Large intestine (tissue), 3 donors: Measurements from ENCODE around the gene STX19. TPM values are rescaled to one million over a fixed set of nuclear protein-coding genes. Genes with fewer than 3 reads are reported as not detected.
A peak's percentile ranks its signal among the peaks of the same experiment; 100 is the strongest.
"Not testable (repeated sequence)": the region's sequence is repeated elsewhere in the genome, so short reads cannot be mapped to it uniquely, and the experiment has no call there.

Source experiments
- DNase-seq, 2 donors: peaks; one replicate each; pipeline versions ENCODE4 v3.0.0 to v3.0.0-alpha.2; 2013
- H3K27ac ChIP-seq: one replicate; pipeline ENCODE4 v1.5.1; 2013; ENCODE audit warnings: low read length
- H3K27me3 ChIP-seq: 2 replicates; pipeline ENCODE4 v1.6.1; 2013; ENCODE audit warnings: low read length; ENCODE audit not compliant: control insufficient read depth, insufficient read depth
- H3K36me3 ChIP-seq: 2 replicates; pipeline ENCODE4 v1.6.1; 2013; ENCODE audit warnings: low read length; ENCODE audit not compliant: control insufficient read depth, insufficient read depth
- H3K4me1 ChIP-seq: one replicate; pipeline ENCODE4 v1.6.1; 2013; ENCODE audit warnings: low read length; ENCODE audit not compliant: control insufficient read depth, insufficient read depth
- H3K4me3 ChIP-seq: one replicate; pipeline ENCODE4 v1.5.1; 2013; ENCODE audit warnings: low read length
- H3K9me3 ChIP-seq: one replicate; pipeline ENCODE4 v1.6.1; 2013; ENCODE audit warnings: mild to moderate bottlenecking, low read depth, low read length, moderate library complexity; ENCODE audit not compliant: control insufficient read depth
- WGBS: methylation state at CpG from one replicate; pipeline ENCODE4 v1.1.5; 2013; ENCODE audit warnings: low lambda C conversion rate; ENCODE audit not compliant: insufficient coverage; 5-methylcytosine and 5-hydroxymethylcytosine counted together
- polyA plus RNA-seq: library from polyadenylated mRNA; unstranded; fragments of 120-200 nt; gene quantifications from one replicate; pipeline ENCODE4 v1.2.1, GENCODE V29; 2013

STX19 gene
- polyA plus RNA-seq, 1 donor, result 0.34 TPM

GRCh38 chr3:94063496-94064119, 35.2 kb upstream of the STX19 start:
- H3K27ac ChIP-seq, result peak overlapping the region; percentile 96
- peaks cover 13% of the 10 kb centered on the region for H3K36me3 ChIP-seq
- DNase-seq, result no peak
- WGBS, result 0% methylated on average over 2 of the region's 17 CpGs
- no peaks in the 10 kb centered on the region for H3K9me3 ChIP-seq
- H3K4me3 ChIP-seq, result peak overlapping the region; percentile 66
- no peaks in the 10 kb centered on the region for H3K27me3 ChIP-seq
- H3K4me1 ChIP-seq, result peaks cover 6% of the 10 kb centered on the region

- Histone ChIP-seq H3K9me3 (no peaks in the 10 kb centered on the region), H3K36me3 (peaks cover 13% of the 10 kb centered on the region), H3K4me3 (peak within 1 kb of the TSS; percentile 66), H3K4me1 (peaks cover 6% of the 10 kb centered on the region), H3K27ac (peak within 1 kb of the TSS; percentile 96), H3K27me3 (no peaks in the 10 kb centered on the region)
- DNase-seq, result peak; percentile 93 to 97
- WGBS, result 29% methylated on average over 1 of the region's 52 CpGs
These were observed 34.4 kb upstream of the STX19 start, which contains the start of the genes DHFR2 and NSUN3 for GRCh38 chr3:94062513-94063404. Gene DHFR2 (minus strand): TSS chr3:94062916. CDS start chr3:94061511, 1,405 bp downstream. Gene NSUN3 (plus strand): TSS chr3:94063061. CDS start chr3:94063127, 66 bp downstream.

- Histone ChIP-seq H3K4me3 (no peak overlapping the region), H3K36me3 (peaks cover 3% of the 10 kb centered on the region), H3K27me3 (no peaks in the 10 kb centered on the region), H3K27ac (no peak overlapping the region), H3K9me3 (no peaks in the 10 kb centered on the region), H3K4me1 (peaks cover 6% of the 10 kb centered on the region)
- no peak for DNase-seq
- WGBS, result no CpG with 5 or more reads among the region's 13 CpGs
These were observed 32.9 kb upstream of the STX19 start for GRCh38 chr3:94061297-94061696.

- no peaks in the 10 kb centered on the region for H3K27me3 ChIP-seq
- DNase-seq, result no peak
- no peak overlapping the region for H3K27ac ChIP-seq
- no peak overlapping the region for H3K4me3 ChIP-seq
- no peaks in the 10 kb centered on the region for H3K36me3 ChIP-seq
- H3K9me3 ChIP-seq, result no peaks in the 10 kb centered on the region
- no peaks in the 10 kb centered on the region for H3K4me1 ChIP-seq
These were observed 22.1 kb upstream of the STX19 start for GRCh38 chr3:94050546-94050945.

- Histone ChIP-seq H3K27ac (no peak overlapping the region), H3K4me3 (no peak overlapping the region), H3K9me3 (peaks cover 6% of the 10 kb centered on the region), H3K4me1 (no peaks in the 10 kb centered on the region), H3K36me3 (peaks cover 2% of the 10 kb centered on the region), H3K27me3 (no peaks in the 10 kb centered on the region)
- WGBS, result no CpG with 5 or more reads among the region's 2 CpGs
- no peak for DNase-seq
These were observed 20.9 kb upstream of the STX19 start for GRCh38 chr3:94049267-94049666.

- 100% methylated on average over 2 of the region's 2 CpGs for WGBS
These were observed 18.1 kb upstream of the STX19 start for GRCh38 chr3:94046533-94046932.

DNA sequence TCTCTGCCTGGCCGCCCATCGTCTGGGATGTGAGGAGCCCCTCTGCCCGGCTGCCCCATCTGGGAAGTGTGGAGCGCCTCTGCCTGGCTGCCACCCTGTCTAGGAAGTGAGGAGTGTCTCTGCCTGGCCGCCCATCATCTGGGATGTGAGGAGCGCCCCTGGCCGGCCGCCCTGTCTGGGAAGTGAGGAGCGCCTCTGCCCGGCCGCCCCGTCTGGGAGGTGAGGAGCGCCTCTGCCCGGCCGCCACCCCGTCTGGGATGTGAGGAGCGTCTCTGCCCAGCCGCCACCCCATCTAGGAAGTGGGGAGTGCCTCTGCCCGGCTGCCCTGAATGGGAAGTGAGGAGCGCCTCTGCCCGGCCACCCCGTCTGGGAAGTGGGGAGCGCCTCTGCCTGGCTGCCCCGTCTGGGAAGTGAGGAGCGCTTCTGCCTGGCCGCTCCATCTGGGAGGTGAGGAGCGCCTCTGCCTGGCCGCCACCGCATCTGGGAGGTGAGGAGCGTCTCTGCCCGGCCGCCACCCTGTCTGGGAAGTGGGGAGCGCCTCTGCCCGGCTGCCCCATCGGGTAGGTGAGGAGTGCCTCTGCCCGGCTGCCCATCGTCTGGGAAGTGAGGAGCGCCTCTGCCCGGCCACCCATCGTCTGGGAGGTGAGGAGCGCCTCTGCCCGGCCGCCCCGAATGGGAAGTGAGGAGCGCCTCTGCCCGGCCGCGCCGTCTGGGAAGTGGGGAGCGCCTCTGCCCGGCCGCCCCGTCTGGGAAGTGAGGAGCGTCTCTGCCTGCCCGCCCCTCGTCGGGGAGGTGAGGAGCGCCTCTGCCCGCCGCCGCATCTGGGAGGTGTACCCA, 15.9 kb upstream of the STX19 start:
- not testable (repeated sequence) for H3K36me3 ChIP-seq, H3K4me1 ChIP-seq, H3K27ac ChIP-seq, H3K4me3 ChIP-seq, H3K27me3 ChIP-seq, DNase-seq
- H3K9me3 ChIP-seq, result peaks cover 13% of the 10 kb centered on the region
- WGBS, result no CpG with 5 or more reads among the region's 61 CpGs

More at GRCh38 chr3:94046533-94046932, 18.1 kb upstream of the STX19 start:
- no peak overlapping the region for H3K4me3 ChIP-seq
- no peaks in the 10 kb centered on the region for H3K4me1 ChIP-seq
- H3K9me3 ChIP-seq, result peaks cover 13% of the 10 kb centered on the region
- H3K27ac ChIP-seq, result no peak overlapping the region
- H3K27me3 ChIP-seq, result no peaks in the 10 kb centered on the region
- no peak for DNase-seq
- peaks cover 2% of the 10 kb centered on the region for H3K36me3 ChIP-seq

DNA sequence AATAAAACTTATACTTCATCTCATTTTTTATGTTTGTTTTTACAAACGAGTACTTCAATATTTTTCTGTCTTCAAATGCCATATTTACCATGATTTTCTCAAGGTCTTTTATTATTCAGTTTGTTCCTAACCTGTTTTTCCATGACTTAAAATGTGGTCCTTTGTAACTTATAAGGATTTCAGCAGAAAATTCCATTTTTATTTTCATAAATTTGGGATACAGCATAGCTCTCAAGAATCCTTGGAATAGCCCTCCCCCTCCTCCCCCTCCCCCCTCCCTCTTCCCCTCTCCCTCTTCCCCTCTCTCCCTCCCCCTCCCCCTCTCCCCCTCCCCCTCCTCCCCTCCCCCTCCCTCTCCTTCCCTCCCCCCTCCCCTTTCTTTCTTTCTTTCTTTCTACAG, 14.9 kb upstream of the STX19 start:
- H3K9me3 ChIP-seq, result peaks cover 13% of the 10 kb centered on the region
- peaks cover 2% of the 10 kb centered on the region for H3K36me3 ChIP-seq
- no peaks in the 10 kb centered on the region for H3K4me1 ChIP-seq
- no peak overlapping the region for H3K4me3 ChIP-seq
- no peaks in the 10 kb centered on the region for H3K27me3 ChIP-seq
- DNase-seq, result no peak
- no peak overlapping the region for H3K27ac ChIP-seq
- WGBS, result 100% methylated on average over 1 of the region's 1 CpG

GRCh38 chr3:94036909-94037507, 8.6 kb upstream of the STX19 start:
- Histone ChIP-seq H3K4me3 (no peak overlapping the region), H3K9me3 (no peaks in the 10 kb centered on the region), H3K27ac (no peak overlapping the region), H3K4me1 (no peaks in the 10 kb centered on the region), H3K27me3 (no peaks in the 10 kb centered on the region), H3K36me3 (no peaks in the 10 kb centered on the region)
- no CpG with 5 or more reads among the region's 3 CpGs for WGBS
- DNase-seq, result no peak

DNA sequence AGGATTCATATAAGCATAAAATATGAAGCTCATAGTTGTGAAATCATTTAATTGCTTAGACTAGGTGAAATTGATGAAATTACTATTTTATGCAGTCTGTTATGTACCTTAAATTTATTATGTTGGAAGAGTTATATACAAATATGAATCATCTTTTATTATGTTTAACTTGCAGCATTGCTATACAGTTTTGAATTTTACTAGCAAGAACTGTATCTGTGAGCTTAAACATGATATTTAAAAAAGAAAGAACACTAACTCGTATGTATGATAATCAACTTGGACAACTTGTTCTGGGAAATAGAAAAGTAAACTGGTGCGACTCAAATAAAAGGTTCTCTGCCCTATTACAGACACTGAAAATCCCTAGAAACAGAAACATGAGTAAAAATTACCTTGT, 1.8 kb downstream of the STX19 start:
- Histone ChIP-seq H3K27ac (no peak overlapping the region), H3K4me3 (no peak overlapping the region), H3K4me1 (no peaks in the 10 kb centered on the region), H3K36me3 (no peaks in the 10 kb centered on the region), H3K9me3 (no peaks in the 10 kb centered on the region), H3K27me3 (no peaks in the 10 kb centered on the region)
- 100% methylated on average over 1 of the region's 2 CpGs for WGBS
- DNase-seq, result no peak
